KOPT-K1 (cell line): ENCODE data around the gene GGTA1.

Experiments
- H3K27ac ChIP-seq: fragments of 200-600 bp; sonication (generic); 2 replicates; pipeline ENCODE4 v1.5.1; 2016; ENCODE audit warnings: antibody characterized with exemption, mild to moderate bottlenecking, low read depth, low read length; ENCODE audit not compliant: poor library complexity, severe bottlenecking
- H3K36me3 ChIP-seq: fragments of 200-600 bp; sonication (generic); 2 replicates; pipeline ENCODE4 v1.5.1; 2017; ENCODE audit warnings: antibody characterized with exemption, mild to moderate bottlenecking, low read length, moderate library complexity; ENCODE audit not compliant: insufficient read depth
- H3K9me3 ChIP-seq: fragments of 200-600 bp; sonication (generic); 2 replicates; pipeline ENCODE4 v1.5.1; 2017; ENCODE audit warnings: antibody characterized with exemption, low read length, mild to moderate bottlenecking; ENCODE audit not compliant: insufficient read depth, poor library complexity, severe bottlenecking

Gene GGTA1

GRCh38 chr9:121510766-121511550 lies 11.3 kb upstream of the GGTA1 start:
- Histone ChIP-seq H3K27ac (no peak overlapping the region), H3K9me3 (no peaks in the 10 kb centered on the region), H3K36me3 (no peaks in the 10 kb centered on the region)

- H3K36me3 ChIP-seq = no peaks in the 10 kb centered on the region
- H3K9me3 ChIP-seq = no peaks in the 10 kb centered on the region
- no peak overlapping the region for H3K27ac ChIP-seq
Measured at GRCh38 chr9:121509180-121509579, 9.5 kb upstream of the GGTA1 start.

- Histone ChIP-seq H3K36me3 (no peaks in the 10 kb centered on the region), H3K27ac (no peak overlapping the region)
Measured at GRCh38 chr9:121508415-121508814, 8.8 kb upstream of the GGTA1 start.

GRCh38 chr9:121505903-121506735 lies 6.5 kb upstream of the GGTA1 start:
- no peaks in the 10 kb centered on the region for H3K9me3 ChIP-seq
- no peak overlapping the region for H3K27ac ChIP-seq
- no peaks in the 10 kb centered on the region for H3K36me3 ChIP-seq

More at GRCh38 chr9:121508415-121508814, 8.8 kb upstream of the GGTA1 start:
- no peaks in the 10 kb centered on the region for H3K9me3 ChIP-seq

- Histone ChIP-seq H3K9me3 (no peaks in the 10 kb centered on the region), H3K36me3 (no peaks in the 10 kb centered on the region), H3K27ac (no peak overlapping the region)
Measured at GRCh38 chr9:121503444-121503843, 3.8 kb upstream of the GGTA1 start.

GRCh38 chr9:121500165-121500478 lies 478 bp upstream of the GGTA1 start:
- Histone ChIP-seq H3K27ac (no peak overlapping the region), H3K36me3 (no peaks in the 10 kb centered on the region), H3K9me3 (peaks cover 7% of the 10 kb centered on the region)

- no peak overlapping the region for H3K27ac ChIP-seq
- no peaks in the 10 kb centered on the region for H3K36me3 ChIP-seq
Measured at GRCh38 chr9:121499177-121499426, 542 bp downstream of the GGTA1 start.

GRCh38 chr9:121498487-121499176 lies 1.0 kb downstream of the GGTA1 start:
- H3K9me3 ChIP-seq = peaks cover 7% of the 10 kb centered on the region
- H3K36me3 ChIP-seq = no peaks in the 10 kb centered on the region
- H3K27ac ChIP-seq = no peak overlapping the region

More at GRCh38 chr9:121499177-121499426, 542 bp downstream of the GGTA1 start:
- peaks cover 7% of the 10 kb centered on the region for H3K9me3 ChIP-seq

GRCh38 chr9:121498150-121498486 lies 1.5 kb downstream of the GGTA1 start:
- H3K9me3 ChIP-seq = peaks cover 7% of the 10 kb centered on the region
- no peaks in the 10 kb centered on the region for H3K36me3 ChIP-seq
- H3K27ac ChIP-seq = no peak overlapping the region

GRCh38 chr9:121495976-121496375 lies 3.7 kb downstream of the GGTA1 start:
- no peaks in the 10 kb centered on the region for H3K36me3 ChIP-seq
- H3K9me3 ChIP-seq = peaks cover 7% of the 10 kb centered on the region
- H3K27ac ChIP-seq = no peak overlapping the region

- H3K27ac ChIP-seq = no peak overlapping the region
- H3K9me3 ChIP-seq = peaks cover 7% of the 10 kb centered on the region
- no peaks in the 10 kb centered on the region for H3K36me3 ChIP-seq
Measured at GRCh38 chr9:121494192-121494591, 5.5 kb downstream of the GGTA1 start.

GRCh38 chr9:121491111-121491510 lies 8.5 kb downstream of the GGTA1 start:
- Histone ChIP-seq H3K9me3 (peaks cover 4% of the 10 kb centered on the region), H3K36me3 (no peaks in the 10 kb centered on the region), H3K27ac (no peak overlapping the region)

- Histone ChIP-seq H3K9me3 (no peaks in the 10 kb centered on the region), H3K27ac (no peak overlapping the region), H3K36me3 (no peaks in the 10 kb centered on the region)
Measured at GRCh38 chr9:121489344-121489743, 10.3 kb downstream of the GGTA1 start.

- Histone ChIP-seq H3K9me3 (no peaks in the 10 kb centered on the region), H3K36me3 (no peaks in the 10 kb centered on the region), H3K27ac (no peak overlapping the region)
Measured at GRCh38 chr9:121486043-121486442, 13.6 kb downstream of the GGTA1 start.

GRCh38 chr9:121485623-121486022 lies 14.0 kb downstream of the GGTA1 start:
- no peaks in the 10 kb centered on the region for H3K36me3 ChIP-seq
- H3K27ac ChIP-seq = no peak overlapping the region
- no peaks in the 10 kb centered on the region for H3K9me3 ChIP-seq
